Astrocyte (in vitro differentiated cells and primary cell): Measurements from ENCODE around the gene PISD.

ENCODE experiments used
- EZH2 ChIP-seq: IDR thresholded peaks from 2 replicates; pipeline ENCODE4 v1.6.1; 2012; ENCODE audit warnings: mild to moderate bottlenecking, low read length, inconsistent platforms; ENCODE audit not compliant: insufficient read depth
- TF ChIP-seq, protein P1 (sequence below): IDR thresholded peaks from 2 replicates; pipeline ENCODE4 v1.5.1; 2011; ENCODE audit warnings: low read depth, mild to moderate bottlenecking, inconsistent platforms, low read length, moderate library complexity; ENCODE audit not compliant: insufficient read depth

DNA sequence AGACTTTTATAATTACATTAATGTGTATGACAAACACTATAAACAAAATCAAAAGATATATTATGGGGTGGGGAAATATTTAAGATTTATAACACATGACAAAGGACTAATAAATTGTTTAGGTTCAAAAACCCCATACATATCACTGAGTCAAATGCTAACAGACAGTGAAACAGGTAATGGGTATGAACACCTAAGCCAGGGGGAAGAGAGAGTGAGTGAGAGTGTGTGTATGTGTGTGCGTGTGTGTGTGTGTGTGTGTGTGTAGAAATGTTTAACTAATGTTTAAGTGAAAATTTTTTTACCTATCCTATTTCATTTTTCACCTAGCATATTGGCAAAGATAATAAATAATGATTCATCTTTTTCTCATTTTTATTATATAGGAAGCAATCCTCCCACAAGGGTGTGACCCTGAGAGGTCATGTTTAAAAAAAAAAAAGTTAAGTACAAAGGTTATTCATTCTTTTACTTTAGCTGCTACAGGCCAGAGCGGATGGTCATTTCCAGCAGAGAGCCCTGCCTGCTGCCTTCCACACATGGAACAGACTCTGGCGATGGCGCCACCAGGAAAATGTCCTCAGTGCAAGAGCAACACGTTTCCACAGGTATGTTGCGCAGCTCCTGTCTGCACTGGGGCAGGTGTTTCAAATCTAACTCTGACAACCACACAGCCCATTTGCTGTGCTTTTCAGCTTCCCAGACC lies 72.9 kb downstream of the PISD start:
- TF ChIP-seq, protein P1, sequence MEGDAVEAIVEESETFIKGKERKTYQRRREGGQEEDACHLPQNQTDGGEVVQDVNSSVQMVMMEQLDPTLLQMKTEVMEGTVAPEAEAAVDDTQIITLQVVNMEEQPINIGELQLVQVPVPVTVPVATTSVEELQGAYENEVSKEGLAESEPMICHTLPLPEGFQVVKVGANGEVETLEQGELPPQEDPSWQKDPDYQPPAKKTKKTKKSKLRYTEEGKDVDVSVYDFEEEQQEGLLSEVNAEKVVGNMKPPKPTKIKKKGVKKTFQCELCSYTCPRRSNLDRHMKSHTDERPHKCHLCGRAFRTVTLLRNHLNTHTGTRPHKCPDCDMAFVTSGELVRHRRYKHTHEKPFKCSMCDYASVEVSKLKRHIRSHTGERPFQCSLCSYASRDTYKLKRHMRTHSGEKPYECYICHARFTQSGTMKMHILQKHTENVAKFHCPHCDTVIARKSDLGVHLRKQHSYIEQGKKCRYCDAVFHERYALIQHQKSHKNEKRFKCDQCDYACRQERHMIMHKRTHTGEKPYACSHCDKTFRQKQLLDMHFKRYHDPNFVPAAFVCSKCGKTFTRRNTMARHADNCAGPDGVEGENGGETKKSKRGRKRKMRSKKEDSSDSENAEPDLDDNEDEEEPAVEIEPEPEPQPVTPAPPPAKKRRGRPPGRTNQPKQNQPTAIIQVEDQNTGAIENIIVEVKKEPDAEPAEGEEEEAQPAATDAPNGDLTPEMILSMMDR = no peak
- TF ChIP-seq EZH2 = no peak
